DMS53 (cell line): Measurements from ENCODE around the gene EDRF1.
A peak's percentile ranks its signal among the peaks of the same experiment; 100 is the strongest.

Experiments
- DNase-seq: peaks from one replicate; lab custom pipeline; 2025; lab: John Stamatoyannopoulos, UW

EDRF1 gene

DNA sequence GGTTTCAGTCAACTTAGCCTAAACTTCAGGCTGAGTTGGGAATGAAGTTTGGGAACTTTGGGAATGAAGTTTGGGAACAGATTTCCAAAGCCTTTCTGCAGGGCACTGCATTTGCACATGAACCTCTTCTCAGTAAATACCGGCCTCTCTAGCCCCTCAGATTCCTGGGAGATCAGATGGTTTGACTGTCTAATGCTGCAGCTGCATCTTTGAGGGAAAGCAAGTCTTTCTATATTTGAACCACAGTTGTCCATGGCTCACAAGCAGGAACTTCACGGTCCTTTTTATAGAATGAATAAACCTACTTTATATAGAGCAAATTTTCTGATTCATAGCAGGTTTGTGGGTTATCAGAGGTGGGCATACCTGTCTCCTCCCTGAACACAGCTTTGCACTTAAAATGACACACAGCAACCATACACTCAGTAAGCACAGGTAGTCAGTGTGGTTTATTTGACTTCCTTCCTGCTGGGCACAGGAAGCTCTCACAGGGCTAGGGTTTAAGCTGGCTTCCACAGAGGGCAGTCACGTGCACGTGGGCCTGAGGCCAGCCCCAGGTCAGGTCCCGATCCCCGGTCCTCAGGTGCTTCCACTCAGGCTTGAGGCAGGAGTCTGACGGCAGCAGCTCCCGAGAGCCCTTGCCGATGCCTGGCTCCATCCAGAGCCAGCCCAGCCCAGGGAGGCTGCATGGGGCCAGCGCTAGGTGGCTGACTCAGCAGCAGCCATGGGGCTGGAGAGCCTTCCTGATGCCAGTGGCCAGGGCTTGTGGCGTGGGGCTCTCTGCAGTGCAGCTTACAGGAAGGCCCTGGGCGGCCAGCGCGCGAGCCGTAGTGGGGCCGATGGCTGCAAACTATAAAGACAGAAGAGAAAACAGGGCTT is 68.9 kb downstream of the EDRF1 start:
- DNase-seq: peak; percentile 11

GRCh38 chr10:125792342-125793300 is 73.1 kb downstream of the EDRF1 start:
- DNase-seq: no peak

DNA sequence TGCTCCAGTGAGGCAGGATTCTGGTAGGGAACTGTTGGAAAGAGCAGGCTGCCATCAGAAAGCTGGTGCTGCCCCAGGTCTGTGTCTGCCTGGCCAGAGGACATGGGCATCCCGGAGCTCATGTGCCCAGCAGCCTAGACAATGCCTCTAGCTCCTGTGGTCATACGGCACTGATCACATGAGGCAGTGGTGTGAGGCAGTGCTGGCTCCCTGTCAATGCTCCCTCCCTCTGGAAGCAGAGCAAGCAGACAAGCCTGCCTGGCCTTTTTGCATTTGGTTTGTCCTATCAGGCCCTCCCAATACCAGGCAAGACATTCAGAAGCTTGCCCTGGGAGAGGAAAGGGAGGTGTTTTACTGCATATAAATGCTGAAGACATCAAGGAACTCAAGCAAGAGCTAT is 75.6 kb downstream of the EDRF1 start:
- DNase-seq: no peak

DNA sequence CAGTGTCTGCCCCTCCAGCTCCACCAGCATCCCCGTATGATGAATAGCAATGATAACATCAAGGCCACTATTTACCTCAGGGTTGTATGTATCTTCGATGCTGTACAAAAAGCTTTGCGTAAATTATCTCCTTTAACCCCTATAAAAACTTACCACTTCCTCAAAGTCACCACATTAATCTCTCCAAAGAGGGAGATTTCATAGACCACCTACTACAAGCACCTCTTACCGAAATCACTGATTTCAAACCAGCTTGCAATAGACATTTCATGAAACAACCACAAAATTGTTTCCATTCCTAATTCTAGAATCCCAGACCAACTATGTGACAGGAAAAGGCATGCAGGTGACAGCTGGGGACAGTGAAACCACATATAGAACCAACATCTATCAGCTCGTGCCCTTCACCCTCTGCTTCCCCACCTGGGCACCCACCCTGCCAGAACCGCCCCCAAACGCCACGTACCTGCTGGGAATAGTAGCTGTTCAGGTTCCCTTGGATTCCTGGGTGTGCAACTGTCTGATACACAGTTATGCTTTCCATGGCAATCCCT is 76.2 kb downstream of the EDRF1 start:
- no peak for DNase-seq

GRCh38 chr10:125797424-125797823 is 77.9 kb downstream of the EDRF1 start:
- DNase-seq: no peak

GRCh38 chr10:125797994-125798662 is 78.6 kb downstream of the EDRF1 start:
- no peak for DNase-seq

DNA sequence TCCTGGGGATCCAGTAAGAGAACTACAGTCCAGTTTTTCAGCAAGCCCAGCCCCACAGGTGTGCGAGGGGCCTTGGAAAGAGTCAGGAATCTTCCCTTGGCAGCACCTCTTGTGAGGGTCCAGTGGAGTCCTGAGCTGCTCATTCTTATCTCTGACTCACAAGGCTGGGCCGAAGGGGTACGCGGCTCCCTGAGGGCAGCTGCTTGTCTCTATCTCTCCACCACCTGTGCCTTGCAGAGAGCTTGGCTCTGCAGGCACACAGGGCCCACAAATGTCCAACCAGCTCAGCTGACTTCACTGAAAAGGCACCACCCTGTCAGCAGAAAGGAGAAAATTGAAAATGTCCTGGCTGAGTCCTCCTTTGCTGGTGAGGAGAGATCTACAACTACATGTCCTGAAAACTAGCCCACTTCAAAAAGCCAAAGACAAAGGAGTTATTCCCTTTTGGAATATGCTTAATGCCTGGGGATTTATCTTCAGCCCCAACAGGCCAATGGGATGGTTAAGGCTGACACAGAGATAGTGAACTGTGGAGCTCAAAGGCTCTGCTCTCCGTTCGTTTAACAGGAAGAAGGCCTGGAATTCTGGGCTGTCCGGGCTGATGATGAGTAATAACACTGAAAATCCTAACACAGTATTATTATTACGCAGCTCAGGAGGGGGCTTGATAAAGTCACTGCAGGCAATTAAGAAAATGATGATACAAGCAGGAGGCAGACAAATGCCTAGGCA is 80.1 kb downstream of the EDRF1 start:
- DNase-seq: no peak

GRCh38 chr10:125801574-125801973 is 82.1 kb downstream of the EDRF1 start:
- no peak for DNase-seq

DNA sequence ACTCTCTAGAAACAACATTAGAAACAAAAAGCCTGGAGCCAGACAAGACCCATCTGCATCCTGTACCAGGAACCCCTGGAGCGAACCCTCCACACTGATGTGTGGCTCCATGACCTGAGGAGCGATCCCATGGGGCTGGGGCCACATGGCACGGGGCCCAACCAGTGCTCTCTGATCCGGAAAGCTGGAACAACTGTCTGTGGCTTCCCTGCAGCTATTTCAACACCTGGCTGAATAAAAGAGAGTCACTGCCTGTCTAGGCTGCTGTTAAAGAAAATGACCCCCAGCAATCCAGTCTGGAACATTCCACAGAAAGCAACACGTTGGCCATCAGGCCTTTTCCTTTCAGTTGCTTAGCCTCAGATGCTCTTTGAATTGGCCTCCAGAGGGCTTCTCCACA is 82.6 kb downstream of the EDRF1 start:
- DNase-seq: no peak

DNA sequence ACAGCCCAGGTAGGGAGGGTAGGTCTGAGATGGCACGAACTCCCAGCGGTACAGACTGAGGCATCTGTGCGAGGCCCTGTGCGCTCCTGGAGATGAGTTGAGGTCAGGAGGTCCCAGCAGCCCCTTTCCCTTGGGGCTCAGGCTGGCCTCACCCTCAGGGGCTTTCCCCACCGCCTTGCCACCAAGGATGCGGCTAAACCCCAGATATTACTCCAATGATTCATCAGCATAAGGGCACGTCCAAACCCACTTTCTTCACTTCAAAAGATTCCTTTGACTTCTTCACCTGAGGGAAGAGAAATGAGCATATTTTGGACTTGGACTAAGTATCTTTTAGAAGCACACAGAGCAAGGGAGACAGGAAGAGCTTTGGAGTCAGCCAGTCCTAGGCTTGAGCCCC is 83.2 kb downstream of the EDRF1 start:
- no peak for DNase-seq

- no peak for DNase-seq
Measured at GRCh38 chr10:125808047-125808446, 88.5 kb downstream of the EDRF1 start.

DNA sequence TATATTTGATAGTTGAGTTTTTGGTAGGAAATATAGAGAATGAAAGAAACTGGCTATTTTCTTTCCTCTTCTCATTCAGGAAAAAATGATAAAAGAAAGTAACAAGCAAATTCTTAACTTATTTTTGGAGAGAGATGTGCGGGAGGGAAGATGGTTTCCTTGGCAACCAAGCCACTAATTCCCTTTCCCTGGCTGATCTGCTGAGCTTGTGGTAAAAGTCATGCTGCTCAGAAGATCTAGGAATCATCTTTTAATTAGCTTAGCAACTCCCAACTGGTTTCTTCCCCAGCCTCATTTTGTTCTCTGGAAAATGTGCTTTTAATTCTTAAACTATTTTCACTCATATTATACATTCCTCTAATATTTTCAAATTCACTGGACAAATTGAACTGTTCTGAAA is 91.7 kb downstream of the EDRF1 start:
- DNase-seq: no peak

DNA sequence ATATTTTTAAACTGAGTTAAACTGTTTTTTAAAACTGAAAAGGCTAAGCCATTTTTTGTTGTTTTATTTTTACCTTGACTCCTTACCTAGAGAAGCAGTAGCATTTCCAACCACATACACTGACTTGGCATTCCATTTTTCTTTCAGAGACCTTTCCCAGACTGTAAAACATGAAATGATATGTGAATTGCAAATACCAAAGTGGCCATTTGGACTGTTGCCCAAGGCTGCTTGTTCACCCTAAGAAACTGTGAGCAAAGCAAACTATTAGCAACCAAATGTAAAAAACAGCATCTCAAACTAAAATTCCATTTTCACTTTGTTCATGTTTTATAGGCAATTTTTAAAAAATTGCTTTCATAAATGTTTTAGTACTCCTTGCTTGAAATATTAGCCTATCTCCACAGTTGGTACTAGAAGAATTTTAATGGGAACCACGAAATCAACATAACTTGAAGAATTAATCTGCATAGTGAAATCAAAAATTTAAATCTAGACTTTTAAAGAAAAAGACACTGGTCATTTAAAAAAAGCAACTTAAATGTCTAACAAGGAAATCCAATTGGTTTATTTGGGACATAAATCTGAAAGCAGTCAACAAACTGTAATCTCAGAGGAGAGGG is 92.7 kb downstream of the EDRF1 start:
- DNase-seq: no peak
